H1 (cell line): ENCODE measurements around the gene ARMC7. TPM values are rescaled to one million over a fixed set of nuclear protein-coding genes. Genes with fewer than 3 reads are reported as not detected.

Experiments used
- CHD2 ChIP-seq: IDR thresholded peaks from 2 replicates; pipeline ENCODE4 v1.6.1; 2012; ENCODE audit warnings: low read length, improper control_type of control experiment
- CTBP2 ChIP-seq: IDR thresholded peaks from 2 replicates; pipeline ENCODE4 v1.7.0; 2011; ENCODE audit warnings: borderline replicate concordance, mild to moderate bottlenecking, moderate library complexity, mixed read lengths, low read length; ENCODE audit not compliant: insufficient read depth, insufficient read length
- EZH2 ChIP-seq: fragments of 200-600 bp; sonication (generic); IDR thresholded peaks from 2 replicates; pipeline ENCODE4 v1.7.1; 2012; ENCODE audit warnings: low read depth, mild to moderate bottlenecking, moderate library complexity, low read length, inconsistent platforms; ENCODE audit not compliant: severe bottlenecking
- GABPA ChIP-seq: IDR thresholded peaks from 2 replicates; pipeline ENCODE4 v1.6.1; 2011; ENCODE audit warnings: mild to moderate bottlenecking, low read length, moderate library complexity, borderline replicate concordance; ENCODE audit not compliant: insufficient read depth
- HDAC2 ChIP-seq, 2 experiments: fragments of 300-600 bp in 1 of 2; sonication (generic) in 1 of 2; IDR thresholded peaks; 2 replicates each; pipeline ENCODE4 v1.6.1; 2011 to 2012; ENCODE audit warnings: low read depth in 2 of 2, low read length in 2 of 2, mild to moderate bottlenecking in 2 of 2, moderate library complexity in 2 of 2, borderline replicate concordance in 1 of 2, inconsistent platforms in 1 of 2
- HDAC6 ChIP-seq: IDR thresholded peaks from one replicate; pipeline ENCODE4 v1.7.1; 2012; ENCODE audit warnings: low read depth, mild to moderate bottlenecking, inconsistent platforms, low read length, moderate library complexity
- JUND ChIP-seq: IDR thresholded peaks from 2 replicates; pipeline ENCODE4 v1.6.1; 2011; ENCODE audit warnings: mild to moderate bottlenecking, improper control_type of control experiment, low read length
- KDM1A ChIP-seq: fragments of 200-600, 300-600 bp; sonication (generic); IDR thresholded peaks from 2 replicates; pipeline ENCODE4 v1.7.1; 2016; ENCODE audit warnings: mild to moderate bottlenecking, low read length, borderline replicate concordance
- KDM4A ChIP-seq: IDR thresholded peaks from one replicate; pipeline ENCODE4 v1.7.1; 2012; ENCODE audit warnings: low read depth, mild to moderate bottlenecking, moderate library complexity, low read length, inconsistent platforms; ENCODE audit not compliant: severe bottlenecking
- NANOG ChIP-seq: IDR thresholded peaks from 2 replicates; pipeline ENCODE4 v1.6.1; 2011; ENCODE audit warnings: low read length, low read depth, mild to moderate bottlenecking, inconsistent platforms; ENCODE audit not compliant: insufficient read depth, poor library complexity, severe bottlenecking
- NRF1 ChIP-seq: IDR thresholded peaks from 2 replicates; pipeline ENCODE4 v1.6.1; 2011; ENCODE audit warnings: mild to moderate bottlenecking, low read depth, low read length, improper control_type of control experiment
- POLR2AphosphoS5 ChIP-seq: IDR thresholded peaks from 2 replicates; pipeline ENCODE4 v1.6.1; 2011; ENCODE audit warnings: low read depth, low read length
- POU5F1 ChIP-seq: IDR thresholded peaks from 2 replicates; pipeline ENCODE4 v1.6.1; 2011; ENCODE audit warnings: low read depth, mild to moderate bottlenecking, low read length, moderate library complexity
- RBBP5 ChIP-seq: IDR thresholded peaks from 2 replicates; pipeline ENCODE4 v1.7.1; 2012; ENCODE audit warnings: low read depth, mild to moderate bottlenecking, inconsistent platforms, low read length, moderate library complexity, borderline replicate concordance
- RFX5 ChIP-seq: IDR thresholded peaks from 2 replicates; pipeline ENCODE4 v1.6.1; 2011; ENCODE audit warnings: low read depth, low read length, improper control_type of control experiment, borderline replicate concordance
- RXRA ChIP-seq: IDR thresholded peaks from 2 replicates; pipeline ENCODE4 v1.6.1; 2011; ENCODE audit warnings: low read depth, mild to moderate bottlenecking, low read length, moderate library complexity; ENCODE audit not compliant: insufficient read depth
- SIN3A ChIP-seq, 2 experiments: IDR thresholded peaks in 1 of 2; conservative IDR thresholded peaks in 1 of 2; 2 replicates each; pipeline ENCODE4 v1.6.1; 2011 to 2012; ENCODE audit warnings: low read length in 2 of 2, improper control_type of control experiment in 1 of 2, low read depth in 1 of 2, mild to moderate bottlenecking in 1 of 2
- SIRT6 ChIP-seq: IDR thresholded peaks from one replicate; pipeline ENCODE4 v1.7.1; 2012; ENCODE audit warnings: low read length, inconsistent platforms
- SRF ChIP-seq: IDR thresholded peaks from 2 replicates; pipeline ENCODE4 v1.6.1; 2011; ENCODE audit warnings: mild to moderate bottlenecking, low read depth, low read length, moderate library complexity
- SUZ12 ChIP-seq: fragments of 200-600 bp; sonication (generic); IDR thresholded peaks from 2 replicates; pipeline ENCODE4 v1.6.1; 2012; ENCODE audit warnings: mild to moderate bottlenecking, inconsistent platforms, low read length, moderate library complexity, mixed read lengths
- TAF1 ChIP-seq: IDR thresholded peaks from 2 replicates; pipeline ENCODE4 v1.6.1; 2011; ENCODE audit warnings: mild to moderate bottlenecking, low read depth, low read length
- TAF7 ChIP-seq: optimal IDR thresholded peaks from 2 replicates; pipeline ENCODE3; 2011; ENCODE audit warnings: low read depth, mild to moderate bottlenecking, inconsistent platforms, low read length, moderate library complexity, borderline replicate concordance
- TBP ChIP-seq: IDR thresholded peaks from 2 replicates; pipeline ENCODE4 v1.6.1; 2011; ENCODE audit warnings: low read depth, low read length, improper control_type of control experiment
- polyA plus RNA-seq, 7 experiments: library from polyadenylated mRNA; depleted of rRNA in 3 of 7; stranded (reverse) in 5 of 7; unstranded in 2 of 7; fragments of >200 nt in 5 of 7; fragments of 200-250 nt in 2 of 7; gene quantifications; 1 replicate in 5 of 7; 2 replicates in 1 of 7; 4 replicates in 1 of 7; pipeline versions ENCODE4 v1.2.1 to v1.2.3, GENCODE V29; 2011 to 2013; ENCODE audit warnings: missing spikeins in 2 of 7, mixed read lengths in 2 of 7
- total RNA-seq: library from RNA; stranded (reverse); fragmentation: NEBNext Ultra II Directional; extraction: Animal tissue kit (Norgen Biotek cat#: 25700); gene quantifications from 2 replicates; pipeline ENCODE4 v1.2.1, GENCODE V29; 2021

ARMC7 gene
- total and polyA plus RNA-seq, 2 of the 8 experiments (the other 6 are each of a cell fraction or from before 2014, with no cell fraction given): 9.8 to 13.6 TPM

GRCh38 chr17:75087558-75088453, 22.0 kb upstream of the ARMC7 start, which contains the start of gene SLC16A5 (continued):
- TF ChIP-seq TBP (peak; percentile 48; the same call in 1 of the 2 replicates), JUND (no peak), HDAC2 (IDR thresholded peaks at IDR 0.05; ENCODE audit: borderline replicate concordance in 1 of 2, low read depth in 2 of 2, low read length in 2 of 2) (no peak), TAF7 (peak; percentile 38), EZH2 (no peak), HDAC6 (no peak), CHD2 (no peak), TAF1 (0 out of 2 replicates have a peak, but pooled peaks have one; percentile 23), RXRA (no peak), SIRT6 (no peak), KDM4A (peak; percentile 71), RBBP5 (peak; percentile 39; the same call in 1 of the 2 replicates), RFX5 (no peak), SRF (no peak), KDM1A (no peak), POU5F1 (no peak), SUZ12 (no peak), NRF1 (no peak), POLR2AphosphoS5 (peak; percentile 31; the same call in 1 of the 2 replicates), NANOG (no peak), GABPA (no peak), SIN3A (conservative IDR thresholded peaks at IDR 0.05 in 1 of 2, IDR thresholded peaks at IDR 0.05 in 1 of 2; ENCODE audit: low read depth in 1 of 2, low read length in 2 of 2) (no peak; a peak in 2 of 4 replicates), CTBP2 (no peak)
